Left ventricle myocardium inferior (tissue), 1 donor: ENCODE data around the gene OCIAD2. TPM values are rescaled to one million over a fixed set of nuclear protein-coding genes. Genes with fewer than 3 reads are reported as not detected.

Experiments
- DNase-seq: peaks from one replicate; pipeline ENCODE4 v3.0.0-alpha.2; 2020
- H3K27ac ChIP-seq: fragments of 200-600 bp; replicated peaks from 2 replicates; pipeline ENCODE4 v1.8.0; 2021
- H3K27me3 ChIP-seq: fragments of 200-600 bp; 2 replicates; pipeline ENCODE4 v1.8.0; 2021; ENCODE audit warnings: low read depth
- H3K36me3 ChIP-seq: fragments of 200-600 bp; 2 replicates; pipeline ENCODE4 v1.8.0; 2021
- H3K4me1 ChIP-seq: fragments of 200-600 bp; 2 replicates; pipeline ENCODE4 v1.8.0; 2021
- H3K4me3 ChIP-seq: fragments of 200-600 bp; 2 replicates; pipeline ENCODE4 v1.8.0; 2021; ENCODE audit warnings: mild to moderate bottlenecking, moderate library complexity
- H3K9me3 ChIP-seq: fragments of 200-600 bp; replicated peaks from 2 replicates; pipeline ENCODE4 v1.8.0; 2021
- intact Hi-C: fragments of 100-400 bp; cut with micrococcal nuclease; formaldehyde crosslinking; loops from one replicate; pipeline ENCODE4 v1.11.0; 2022
- total RNA-seq: library from RNA; stranded (reverse); fragmentation: NEBNext Ultra II Directional; extraction: Animal tissue kit (Norgen Biotek cat#: 25700); gene quantifications from one replicate; pipeline ENCODE4 v1.2.1, GENCODE V29; 2021
- TF ChIP-seq, protein P1 (sequence below): fragments of 200-600 bp; IDR thresholded peaks from 2 replicates; pipeline ENCODE4 v1.8.0; 2021; ENCODE audit warnings: antibody characterized with exemption, mild to moderate bottlenecking, borderline replicate concordance
- donor health status: DM: no; HTN: yes; CAD: no; lungs with severe emphysema.

OCIAD2 gene
- total RNA-seq, 1 donor from 2014 or later, result 16.9 TPM

DNA sequence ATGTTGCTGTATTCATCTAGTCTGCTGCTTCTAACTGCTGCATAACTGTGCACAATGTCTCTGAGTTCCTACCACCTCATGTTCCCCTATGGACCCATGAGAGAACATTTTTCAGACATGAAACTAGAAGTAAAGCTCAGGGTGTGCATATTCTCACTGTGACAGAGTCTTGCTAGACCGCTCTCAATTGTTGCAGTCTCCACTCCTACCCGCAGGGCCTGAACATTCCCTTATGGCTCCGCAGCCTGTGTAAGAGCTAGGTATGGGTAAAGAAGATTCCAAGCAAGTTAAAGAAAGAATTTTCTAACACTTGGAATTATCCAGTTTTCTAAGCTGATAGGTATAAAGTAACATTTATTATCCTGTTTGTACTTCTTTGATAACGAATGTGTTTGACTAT lies 5.4 kb downstream of the OCIAD2 start:
- Histone ChIP-seq H3K27me3 (no peaks in the 10 kb centered on the region), H3K27ac (no peak overlapping the region), H3K4me3 (no peak overlapping the region), H3K36me3 (peaks cover 13% of the 10 kb centered on the region), H3K4me1 (peaks cover 11% of the 10 kb centered on the region), H3K9me3 (no peaks in the 10 kb centered on the region)
- TF ChIP-seq, protein P1, sequence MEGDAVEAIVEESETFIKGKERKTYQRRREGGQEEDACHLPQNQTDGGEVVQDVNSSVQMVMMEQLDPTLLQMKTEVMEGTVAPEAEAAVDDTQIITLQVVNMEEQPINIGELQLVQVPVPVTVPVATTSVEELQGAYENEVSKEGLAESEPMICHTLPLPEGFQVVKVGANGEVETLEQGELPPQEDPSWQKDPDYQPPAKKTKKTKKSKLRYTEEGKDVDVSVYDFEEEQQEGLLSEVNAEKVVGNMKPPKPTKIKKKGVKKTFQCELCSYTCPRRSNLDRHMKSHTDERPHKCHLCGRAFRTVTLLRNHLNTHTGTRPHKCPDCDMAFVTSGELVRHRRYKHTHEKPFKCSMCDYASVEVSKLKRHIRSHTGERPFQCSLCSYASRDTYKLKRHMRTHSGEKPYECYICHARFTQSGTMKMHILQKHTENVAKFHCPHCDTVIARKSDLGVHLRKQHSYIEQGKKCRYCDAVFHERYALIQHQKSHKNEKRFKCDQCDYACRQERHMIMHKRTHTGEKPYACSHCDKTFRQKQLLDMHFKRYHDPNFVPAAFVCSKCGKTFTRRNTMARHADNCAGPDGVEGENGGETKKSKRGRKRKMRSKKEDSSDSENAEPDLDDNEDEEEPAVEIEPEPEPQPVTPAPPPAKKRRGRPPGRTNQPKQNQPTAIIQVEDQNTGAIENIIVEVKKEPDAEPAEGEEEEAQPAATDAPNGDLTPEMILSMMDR, result no peak
- intact Hi-C loops, result no loop called here
- no peak for DNase-seq

DNA sequence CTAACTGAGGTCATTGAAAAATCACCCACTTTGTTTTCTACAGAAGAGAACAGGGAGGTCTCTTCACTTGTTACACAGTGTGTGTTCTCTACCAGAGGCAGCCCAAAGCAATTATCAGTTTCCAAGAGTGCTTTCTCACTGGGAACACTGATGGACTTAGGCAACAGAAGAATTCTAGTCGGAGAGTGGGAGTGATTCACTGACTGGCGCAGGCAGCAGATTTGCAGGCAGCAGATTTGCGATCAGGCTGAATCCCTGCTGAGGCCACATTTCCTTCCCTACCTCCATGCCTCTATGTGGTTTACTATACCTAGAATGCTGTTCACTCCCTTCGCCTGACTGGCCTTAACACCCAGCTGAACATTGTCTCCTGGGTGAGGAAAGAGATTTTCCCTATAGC lies 6.6 kb downstream of the OCIAD2 start:
- Histone ChIP-seq H3K4me3 (no peak overlapping the region), H3K27ac (no peak overlapping the region), H3K4me1 (peaks cover 7% of the 10 kb centered on the region), H3K9me3 (no peaks in the 10 kb centered on the region), H3K27me3 (no peaks in the 10 kb centered on the region), H3K36me3 (peaks cover 22% of the 10 kb centered on the region)
- no peak for DNase-seq
- TF ChIP-seq, protein P1, result no peak
- intact Hi-C loops, result no loop called here

DNA sequence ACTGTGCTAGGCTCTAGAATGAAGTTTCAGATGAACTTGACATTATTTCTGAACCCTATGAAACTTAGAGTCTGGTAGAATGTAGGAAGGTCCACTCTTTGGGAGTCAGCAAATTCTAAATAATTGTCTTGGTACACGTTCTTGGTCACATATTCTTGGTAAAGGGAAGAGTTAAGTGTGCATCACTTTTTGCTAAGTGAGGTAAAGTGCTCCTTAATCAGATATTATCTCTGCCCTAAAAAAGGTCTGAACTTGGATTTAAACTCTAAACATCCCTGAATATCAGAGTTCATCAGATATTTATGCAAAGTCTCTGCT lies 7.2 kb downstream of the OCIAD2 start:
- intact Hi-C loops, result no loop called here
- TF ChIP-seq, protein P1, result no peak
- H3K27me3 ChIP-seq, result no peaks in the 10 kb centered on the region
- no peaks in the 10 kb centered on the region for H3K9me3 ChIP-seq
- H3K27ac ChIP-seq, result no peak overlapping the region
- no peak for DNase-seq
- H3K36me3 ChIP-seq, result peaks cover 22% of the 10 kb centered on the region
- peaks cover 7% of the 10 kb centered on the region for H3K4me1 ChIP-seq
- no peak overlapping the region for H3K4me3 ChIP-seq

DNA sequence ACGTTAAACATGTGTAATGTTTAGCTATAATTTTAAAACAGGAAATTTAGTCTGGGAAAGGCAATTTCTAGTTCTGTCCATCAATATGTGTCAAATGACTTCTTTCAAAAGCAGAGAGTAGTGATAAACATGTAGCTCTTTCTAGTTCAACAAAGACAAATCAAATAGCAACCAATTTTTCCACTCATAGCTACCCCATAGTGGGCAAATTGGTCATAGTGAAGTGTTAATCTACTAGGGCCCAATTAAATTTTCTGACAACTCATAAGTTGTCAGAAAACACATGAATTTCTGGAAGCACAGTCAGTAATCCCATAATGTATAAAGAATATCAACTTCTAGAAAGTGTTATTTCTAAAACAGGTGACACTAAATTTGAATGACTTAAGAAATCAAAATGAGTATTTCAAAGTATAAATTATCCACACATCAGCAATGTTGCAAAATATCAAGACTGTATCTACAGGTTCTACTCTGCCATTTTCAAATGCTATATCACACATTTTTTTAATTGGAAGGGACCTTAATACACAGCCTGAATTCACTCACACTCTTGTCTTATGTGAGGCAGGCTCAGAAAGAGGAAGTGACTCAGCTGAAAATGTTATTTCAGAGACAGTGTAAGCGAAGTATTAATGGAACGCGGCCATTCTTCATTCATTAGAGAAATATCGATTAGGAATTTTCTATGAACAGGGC lies 7.7 kb downstream of the OCIAD2 start:
- Histone ChIP-seq H3K9me3 (no peaks in the 10 kb centered on the region), H3K36me3 (peaks cover 18% of the 10 kb centered on the region), H3K4me1 (peaks cover 7% of the 10 kb centered on the region), H3K4me3 (no peak overlapping the region), H3K27me3 (no peaks in the 10 kb centered on the region), H3K27ac (no peak overlapping the region)
- DNase-seq, result no peak
- TF ChIP-seq, protein P1, result no peak
- intact Hi-C loops, result no loop called here

DNA sequence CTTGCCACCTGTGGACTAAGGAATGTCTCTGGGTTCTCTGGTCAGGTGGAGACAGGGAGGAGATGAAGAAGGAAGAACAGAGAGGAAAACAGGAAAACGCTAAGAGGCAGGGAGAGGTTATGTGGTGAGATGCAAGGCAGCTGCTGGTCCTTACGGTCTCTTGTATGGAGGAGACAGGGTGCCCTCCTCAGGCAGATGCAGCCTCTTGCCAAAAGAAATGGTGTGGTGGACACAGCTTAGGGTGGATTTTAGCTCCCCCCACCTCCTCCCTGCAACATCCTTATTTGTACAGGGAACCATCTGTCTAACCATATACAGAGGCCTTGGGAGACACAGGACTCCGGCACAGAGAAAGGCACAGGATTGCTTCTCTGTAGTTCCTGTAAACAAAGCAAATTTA lies 9.7 kb downstream of the OCIAD2 start:
- Histone ChIP-seq H3K27ac (no peak overlapping the region), H3K36me3 (peaks cover 24% of the 10 kb centered on the region), H3K27me3 (no peaks in the 10 kb centered on the region), H3K9me3 (no peaks in the 10 kb centered on the region), H3K4me1 (peaks cover 7% of the 10 kb centered on the region), H3K4me3 (no peak overlapping the region)
- intact Hi-C loops, result no loop called here
- DNase-seq, result no peak
- TF ChIP-seq, protein P1, result no peak
